DMS153 treated with DMSO at 0.1 percent for 48 hours (cell line): ENCODE measurements around the gene TENM4.

ENCODE experiments used
- DNase-seq: peaks from one replicate; lab custom pipeline; 2025; ENCODE audit not compliant: unreplicated experiment; lab: John Stamatoyannopoulos, UW

The TENM4 gene

GRCh38 chr11:79421820-79422219, 19.0 kb downstream of the TENM4 start:
- DNase-seq: no peak

GRCh38 chr11:79419120-79419519, 21.7 kb downstream of the TENM4 start:
- DNase-seq: no peak

DNA sequence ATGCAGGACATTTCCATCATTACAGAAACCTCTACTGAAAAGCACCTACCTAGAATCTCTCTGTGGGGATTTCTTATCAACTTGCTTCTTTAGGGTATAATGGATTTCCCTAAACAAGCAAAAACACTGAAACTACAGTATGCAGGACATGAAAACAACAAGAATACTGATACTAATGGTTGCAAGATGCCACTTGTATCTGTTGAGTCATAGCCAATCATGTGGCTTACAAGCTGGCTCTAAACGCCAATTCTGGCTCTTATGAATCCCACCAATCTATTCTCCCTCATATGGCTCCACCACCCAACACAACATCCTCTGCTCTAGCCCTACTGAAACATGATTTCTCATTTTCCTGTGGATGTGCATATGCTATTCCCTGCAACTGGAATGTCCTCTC, 22.6 kb downstream of the TENM4 start:
- DNase-seq: no peak

- no peak for DNase-seq
These were observed 23.5 kb downstream of the TENM4 start for GRCh38 chr11:79417069-79417920.

DNA sequence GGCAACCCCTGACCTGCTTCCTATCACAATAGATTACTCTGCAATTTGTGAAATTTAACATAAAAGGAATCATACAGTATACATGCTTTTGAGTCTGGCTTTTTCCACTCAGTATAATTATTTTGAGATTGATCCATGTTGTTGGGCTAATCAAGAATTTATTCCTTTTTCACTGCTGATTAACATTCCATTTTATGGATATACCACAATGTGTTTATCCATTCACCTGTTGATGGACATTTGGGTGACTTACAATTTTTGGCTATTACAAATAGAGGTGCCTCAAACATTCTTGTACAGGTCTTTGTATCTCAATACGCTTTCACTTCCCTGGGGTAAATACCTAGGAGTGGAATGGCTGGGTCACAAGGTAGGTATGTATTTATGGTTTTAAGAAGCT, 24.9 kb downstream of the TENM4 start:
- no peak for DNase-seq

DNA sequence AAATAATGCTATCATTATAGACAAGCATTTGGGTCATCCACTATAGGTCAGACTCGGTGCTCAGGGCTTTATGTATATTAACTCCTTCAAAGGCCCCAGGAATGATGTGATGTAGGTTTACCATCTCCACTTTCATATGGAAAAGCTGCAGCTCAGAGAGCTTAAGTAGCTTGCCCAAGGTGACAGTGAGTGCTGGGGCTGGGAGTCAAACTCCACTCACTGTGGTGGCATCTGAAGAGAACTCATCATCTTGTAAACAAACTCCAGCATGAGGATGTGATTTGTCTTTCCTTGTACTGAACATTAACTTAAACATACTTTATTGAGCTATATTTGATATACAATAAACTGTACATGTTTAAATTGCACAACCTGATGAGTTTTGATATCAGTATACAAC, 25.4 kb downstream of the TENM4 start:
- DNase-seq: no peak

- no peak for DNase-seq
These were observed 26.0 kb downstream of the TENM4 start for GRCh38 chr11:79414644-79415317.

- DNase-seq: no peak
These were observed 26.8 kb downstream of the TENM4 start for GRCh38 chr11:79414041-79414440.

GRCh38 chr11:79413268-79413667, 27.6 kb downstream of the TENM4 start:
- no peak for DNase-seq

DNA sequence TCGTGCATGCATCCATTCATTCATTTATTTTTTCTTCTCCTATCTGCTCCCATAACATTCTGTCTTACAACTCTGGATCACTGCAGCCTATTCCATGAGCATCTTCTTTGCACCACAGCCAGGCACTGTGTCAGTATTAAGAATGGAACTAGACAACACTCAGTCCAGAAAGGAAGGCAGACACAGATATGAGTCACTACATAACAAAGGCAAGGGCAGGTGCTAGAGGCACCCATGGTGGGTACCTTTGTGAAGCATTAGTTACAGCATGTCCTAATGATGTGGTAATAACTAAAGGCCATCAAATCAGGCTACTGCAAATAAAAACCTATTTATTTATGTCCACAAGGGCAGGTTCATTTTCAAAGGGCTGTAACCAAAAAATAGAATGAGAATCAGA, 28.1 kb downstream of the TENM4 start:
- no peak for DNase-seq

- no peak for DNase-seq
These were observed 31.5 kb downstream of the TENM4 start for GRCh38 chr11:79409330-79409729.

DNA sequence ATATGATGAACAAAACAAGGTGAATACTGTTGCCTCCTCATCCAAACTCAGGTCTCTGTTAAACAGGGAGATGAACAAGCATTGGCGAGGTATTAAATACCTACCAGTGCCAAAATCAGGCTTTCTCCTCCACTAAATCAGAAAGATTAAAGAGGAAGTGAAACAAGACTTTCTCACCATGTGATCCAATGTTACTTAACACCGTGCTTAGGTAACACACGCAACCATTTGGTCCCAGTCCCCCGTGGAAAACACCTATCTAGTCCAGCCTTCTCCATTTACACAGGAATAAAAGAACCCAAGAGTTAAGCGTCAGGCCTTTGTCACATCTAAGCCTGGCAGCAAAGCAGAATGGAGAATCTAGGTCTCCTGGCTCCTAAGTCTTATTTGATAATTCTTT, 34.5 kb downstream of the TENM4 start:
- DNase-seq: no peak

DNA sequence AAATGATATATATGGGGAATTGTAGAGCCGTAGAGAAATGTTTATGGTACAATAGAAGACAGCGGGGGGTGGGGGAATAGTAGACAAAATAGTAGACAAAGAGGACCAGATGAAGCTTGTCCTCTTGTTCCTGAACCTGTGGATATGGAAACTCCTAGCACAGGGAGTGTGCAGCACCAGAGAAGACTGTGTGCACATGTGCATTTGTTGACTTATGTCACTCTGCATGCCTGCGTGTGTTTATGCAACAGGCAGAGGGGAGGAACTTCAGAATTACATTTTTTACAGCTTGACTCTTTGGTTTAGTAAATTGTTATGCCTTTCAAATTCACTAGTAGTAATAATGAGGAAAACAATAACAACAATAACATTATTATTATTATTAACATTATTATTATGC, 36.0 kb downstream of the TENM4 start:
- no peak for DNase-seq

GRCh38 chr11:79404325-79404724, 36.5 kb downstream of the TENM4 start:
- no peak for DNase-seq

- DNase-seq: no peak
These were observed 37.0 kb downstream of the TENM4 start for GRCh38 chr11:79403839-79404238.

- DNase-seq: no peak
These were observed 37.9 kb downstream of the TENM4 start for GRCh38 chr11:79402912-79403311.

- no peak for DNase-seq
These were observed 40.0 kb downstream of the TENM4 start for GRCh38 chr11:79400717-79401330.

GRCh38 chr11:79400206-79400605, 40.6 kb downstream of the TENM4 start:
- DNase-seq: no peak

- DNase-seq: no peak
These were observed 43.6 kb downstream of the TENM4 start for GRCh38 chr11:79397252-79397651.

DNA sequence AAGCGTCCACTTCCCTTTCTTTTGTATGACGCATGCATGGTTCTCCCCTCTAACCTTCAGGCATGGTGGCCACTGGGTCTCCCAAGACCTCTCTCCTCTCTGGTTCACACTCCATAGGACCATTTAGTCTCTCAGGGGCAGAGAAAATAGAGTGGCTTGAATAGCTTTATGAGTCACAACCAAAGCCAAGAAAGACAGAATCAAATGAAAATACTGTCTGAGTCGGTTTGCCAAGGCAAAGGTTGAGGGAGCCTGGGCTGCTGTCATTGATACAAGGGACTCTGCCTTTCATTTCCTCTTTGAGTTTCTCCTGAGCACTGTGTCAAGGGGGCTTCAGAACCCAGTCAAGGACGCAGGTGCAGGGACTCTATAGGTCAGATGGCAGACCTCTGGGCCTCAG, 44.2 kb downstream of the TENM4 start:
- no peak for DNase-seq

DNA sequence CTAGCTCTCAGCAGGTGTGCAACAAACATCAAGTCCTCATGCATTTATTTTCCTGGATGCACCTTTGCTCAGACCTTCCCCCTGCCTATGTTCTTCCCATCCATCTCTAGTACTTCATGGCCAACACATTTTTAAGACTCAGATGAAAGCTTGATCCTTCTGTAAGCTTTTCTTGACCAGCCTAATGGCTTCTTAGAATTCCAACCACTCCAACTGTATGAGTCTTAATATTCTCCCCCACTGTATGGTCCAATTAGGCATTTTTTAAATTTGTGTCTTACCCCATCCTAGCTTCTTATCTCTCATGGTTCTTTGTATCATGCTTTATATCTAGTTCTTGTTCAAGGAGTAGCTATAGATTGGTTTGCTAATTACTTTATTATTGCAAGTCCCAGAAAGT, 44.8 kb downstream of the TENM4 start:
- no peak for DNase-seq

GRCh38 chr11:79393362-79394043, 47.3 kb downstream of the TENM4 start:
- no peak for DNase-seq
